Measurements from ENCODE around the gene PRXL2A. TPM values are rescaled to one million over a fixed set of nuclear protein-coding genes. Genes with fewer than 3 reads are reported as not detected.

The PRXL2A gene
- polyA plus RNA-seq, 3 donors: 0.61 to 4.1 (median 3.4) TPM

GRCh38 chr10:80443531-80443974 lies 35.2 kb downstream of the PRXL2A start:
- intact Hi-C loops (cut with micrococcal nuclease): loop anchor here in 1 of 2 donors (10.0 kb wide), 1 partner anchor 481 kb away; no protein-coding TSS in a partner anchor
- Histone ChIP-seq H3K4me2 (replicated peaks; ENCODE audit: extremely low read depth, low read length, poor library complexity, severe bottlenecking) (no peak overlapping the region), H4K20me1 (ENCODE audit: insufficient read depth, low read length) (no peaks in the 10 kb centered on the region), H3K27me3 (ENCODE audit: control insufficient read depth in 2 of 2, insufficient read depth in 2 of 2, low read length in 2 of 2) (no peaks in the 10 kb centered on the region), H3K27ac (ENCODE audit: low read depth in 1 of 2, low read length in 2 of 2) (no peak overlapping the region), H3K36me3 (replicated peaks in 1 of 2; ENCODE audit: control insufficient read depth in 1 of 2, insufficient read depth in 2 of 2, low read length in 2 of 2) (no peaks in the 10 kb centered on the region), H3K4me1 (ENCODE audit: control insufficient read depth in 1 of 2, insufficient read depth in 2 of 2, low read length in 2 of 2) (peaks cover 21 to 34% of the 10 kb centered on the region in 2 donors), H3K9ac (ENCODE audit: insufficient read depth, low read length, poor library complexity, severe bottlenecking) (no peak overlapping the region), H2AFZ (ENCODE audit: insufficient read depth, low read depth, low read length, poor library complexity, severe bottlenecking) (no peak overlapping the region), H3K9me3 (replicated peaks in 1 of 2; ENCODE audit: control insufficient read depth in 1 of 2, insufficient read depth in 1 of 2, low read length in 2 of 2) (no peaks in the 10 kb centered on the region), H3K4me3 (replicated peaks in 1 of 3; ENCODE audit: low read depth in 2 of 3, low read length in 3 of 3) (no peak overlapping the region), H3K79me2 (ENCODE audit: insufficient read depth, low read length) (no peaks in the 10 kb centered on the region)
- peaks cover 33% of the 10 kb centered on the region for H3K4me1 Mint-ChIP-seq
- H3K27ac Mint-ChIP-seq: peak overlapping the region in 1 of 7 donors; percentile 73
- no peak overlapping the region for H3K4me3 Mint-ChIP-seq
- WGBS (ENCODE audit: insufficient coverage): 23% methylated on average over 4 of the region's 6 CpGs
- H3K36me3 Mint-ChIP-seq: no peaks in the 10 kb centered on the region
- DNase-seq: peak in 2 of 3 donors; percentile 26 to 41
- TF ChIP-seq, protein P1, sequence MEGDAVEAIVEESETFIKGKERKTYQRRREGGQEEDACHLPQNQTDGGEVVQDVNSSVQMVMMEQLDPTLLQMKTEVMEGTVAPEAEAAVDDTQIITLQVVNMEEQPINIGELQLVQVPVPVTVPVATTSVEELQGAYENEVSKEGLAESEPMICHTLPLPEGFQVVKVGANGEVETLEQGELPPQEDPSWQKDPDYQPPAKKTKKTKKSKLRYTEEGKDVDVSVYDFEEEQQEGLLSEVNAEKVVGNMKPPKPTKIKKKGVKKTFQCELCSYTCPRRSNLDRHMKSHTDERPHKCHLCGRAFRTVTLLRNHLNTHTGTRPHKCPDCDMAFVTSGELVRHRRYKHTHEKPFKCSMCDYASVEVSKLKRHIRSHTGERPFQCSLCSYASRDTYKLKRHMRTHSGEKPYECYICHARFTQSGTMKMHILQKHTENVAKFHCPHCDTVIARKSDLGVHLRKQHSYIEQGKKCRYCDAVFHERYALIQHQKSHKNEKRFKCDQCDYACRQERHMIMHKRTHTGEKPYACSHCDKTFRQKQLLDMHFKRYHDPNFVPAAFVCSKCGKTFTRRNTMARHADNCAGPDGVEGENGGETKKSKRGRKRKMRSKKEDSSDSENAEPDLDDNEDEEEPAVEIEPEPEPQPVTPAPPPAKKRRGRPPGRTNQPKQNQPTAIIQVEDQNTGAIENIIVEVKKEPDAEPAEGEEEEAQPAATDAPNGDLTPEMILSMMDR (IDR thresholded peaks at IDR 0.05): peak; percentile 37
- H3K27me3 Mint-ChIP-seq (ENCODE audit: low read depth in 3 of 3): peaks cover 2 to 5% (median 2%) of the 10 kb centered on the region in 3 donors
- H3K9me3 Mint-ChIP-seq: peaks cover 0 to 2% (median 0%) of the 10 kb centered on the region in 7 donors

- no peaks in the 10 kb centered on the region for H4K20me1 ChIP-seq (ENCODE audit: insufficient read depth, low read length)
- TF ChIP-seq, protein P1 (IDR thresholded peaks at IDR 0.05): no peak
- no peaks in the 10 kb centered on the region for H3K79me2 ChIP-seq (ENCODE audit: insufficient read depth, low read length)
- H3K27ac ChIP-seq (ENCODE audit: low read depth in 1 of 2, low read length in 2 of 2): no peak overlapping the region
- H3K9me3 ChIP-seq (replicated peaks in 1 of 2; ENCODE audit: control insufficient read depth in 1 of 2, insufficient read depth in 1 of 2, low read length in 2 of 2): no peaks in the 10 kb centered on the region
- DNase-seq: no peak
- peaks cover 2 to 5% (median 2%) of the 10 kb centered on the region in 3 donors for H3K27me3 Mint-ChIP-seq (ENCODE audit: low read depth in 3 of 3)
- no peak overlapping the region for H3K4me3 ChIP-seq (replicated peaks in 1 of 3; ENCODE audit: low read depth in 2 of 3, low read length in 3 of 3)
- H3K4me1 Mint-ChIP-seq: peaks cover 39% of the 10 kb centered on the region
- H3K27ac Mint-ChIP-seq: peak overlapping the region in 4 of 7 donors; percentile 43 to 75 (median 58)
- H3K9ac ChIP-seq (ENCODE audit: insufficient read depth, low read length, poor library complexity, severe bottlenecking): no peak overlapping the region
- H3K4me3 Mint-ChIP-seq: no peak overlapping the region
- H3K36me3 Mint-ChIP-seq: no peaks in the 10 kb centered on the region
- 76% methylated on average over 2 of the region's 2 CpGs for WGBS (ENCODE audit: insufficient coverage)
- no peak overlapping the region for H2AFZ ChIP-seq (ENCODE audit: insufficient read depth, low read depth, low read length, poor library complexity, severe bottlenecking)
- intact Hi-C loops (cut with micrococcal nuclease): loop anchor here (2.0 to 10.0 kb wide), 3 partner anchors 61 to 481 kb away; no protein-coding TSS in a partner anchor
- no peak overlapping the region for H3K4me2 ChIP-seq (replicated peaks; ENCODE audit: extremely low read depth, low read length, poor library complexity, severe bottlenecking)
- H3K4me1 ChIP-seq (ENCODE audit: control insufficient read depth in 1 of 2, insufficient read depth in 2 of 2, low read length in 2 of 2): peaks cover 26 to 40% of the 10 kb centered on the region in 2 donors
- peaks cover 0 to 2% (median 0%) of the 10 kb centered on the region in 7 donors for H3K9me3 Mint-ChIP-seq
- H3K27me3 ChIP-seq (ENCODE audit: control insufficient read depth in 2 of 2, insufficient read depth in 2 of 2, low read length in 2 of 2): no peaks in the 10 kb centered on the region
- H3K36me3 ChIP-seq (replicated peaks in 1 of 2; ENCODE audit: control insufficient read depth in 1 of 2, insufficient read depth in 2 of 2, low read length in 2 of 2): no peaks in the 10 kb centered on the region
Observed at GRCh38 chr10:80444124-80444523, 35.8 kb downstream of the PRXL2A start.
